Sigmoid colon (tissue), 4 donors: ENCODE results near the gene AGXT.

Experiments
- EP300 ChIP-seq, 4 donors: sonication (generic); formaldehyde crosslinking; IDR thresholded peaks; one replicate each; pipeline ENCODE4 v1.6.1; 2017; ENCODE audit warnings: antibody characterized with exemption in 4 of 4
- POLR2AphosphoS5 ChIP-seq, 4 donors: sonication (generic); formaldehyde crosslinking; IDR thresholded peaks; one replicate each; pipeline ENCODE4 v1.6.1; 2017; ENCODE audit warnings: antibody characterized with exemption in 4 of 4
- TF ChIP-seq, protein P1 (sequence below), 4 experiments: fragments of 450-650 bp in 3 of 4; fragments of 200-600 bp in 1 of 4; IDR thresholded peaks; one replicate each; pipeline ENCODE4 v1.5.1; 2016 to 2019; ENCODE audit warnings: antibody characterized with exemption in 4 of 4, mild to moderate bottlenecking in 3 of 4, moderate library complexity in 2 of 4

DNA sequence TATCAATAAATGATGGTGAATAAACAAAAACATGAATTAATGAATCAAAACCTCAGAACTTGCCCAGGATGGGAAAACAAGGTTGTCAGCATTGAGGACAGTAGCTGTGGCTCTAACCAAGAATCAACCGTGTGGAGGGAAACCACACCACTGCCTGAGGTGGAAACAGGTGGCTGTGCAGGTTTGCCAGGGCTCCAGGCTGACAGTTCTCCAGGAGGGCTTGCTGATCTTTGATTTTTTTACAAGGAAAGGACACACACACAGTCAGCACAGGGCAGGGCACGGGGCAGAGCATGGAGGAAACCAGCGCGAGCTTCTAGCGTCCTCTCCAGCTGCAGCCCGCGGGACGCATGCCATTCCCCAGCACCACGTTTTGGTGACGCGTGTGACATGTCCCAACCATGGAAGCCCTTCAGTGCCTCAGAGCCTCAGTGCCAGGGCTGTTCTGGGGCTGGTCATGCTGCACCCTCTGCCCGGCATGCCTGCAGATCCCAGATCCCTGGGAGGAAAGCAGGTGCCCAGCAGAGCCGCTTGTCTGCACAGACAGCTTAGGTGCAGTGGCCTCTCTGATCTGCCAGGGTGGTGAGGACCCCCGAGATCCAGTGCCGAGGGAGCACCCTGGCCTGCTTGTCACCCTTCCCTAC is 15.8 kb upstream of the AGXT start:
- no peak for TF ChIP-seq EP300 (IDR thresholded peaks at IDR 0.05)
- no peak for TF ChIP-seq POLR2AphosphoS5 (IDR thresholded peaks at IDR 0.05)
- TF ChIP-seq, protein P1, sequence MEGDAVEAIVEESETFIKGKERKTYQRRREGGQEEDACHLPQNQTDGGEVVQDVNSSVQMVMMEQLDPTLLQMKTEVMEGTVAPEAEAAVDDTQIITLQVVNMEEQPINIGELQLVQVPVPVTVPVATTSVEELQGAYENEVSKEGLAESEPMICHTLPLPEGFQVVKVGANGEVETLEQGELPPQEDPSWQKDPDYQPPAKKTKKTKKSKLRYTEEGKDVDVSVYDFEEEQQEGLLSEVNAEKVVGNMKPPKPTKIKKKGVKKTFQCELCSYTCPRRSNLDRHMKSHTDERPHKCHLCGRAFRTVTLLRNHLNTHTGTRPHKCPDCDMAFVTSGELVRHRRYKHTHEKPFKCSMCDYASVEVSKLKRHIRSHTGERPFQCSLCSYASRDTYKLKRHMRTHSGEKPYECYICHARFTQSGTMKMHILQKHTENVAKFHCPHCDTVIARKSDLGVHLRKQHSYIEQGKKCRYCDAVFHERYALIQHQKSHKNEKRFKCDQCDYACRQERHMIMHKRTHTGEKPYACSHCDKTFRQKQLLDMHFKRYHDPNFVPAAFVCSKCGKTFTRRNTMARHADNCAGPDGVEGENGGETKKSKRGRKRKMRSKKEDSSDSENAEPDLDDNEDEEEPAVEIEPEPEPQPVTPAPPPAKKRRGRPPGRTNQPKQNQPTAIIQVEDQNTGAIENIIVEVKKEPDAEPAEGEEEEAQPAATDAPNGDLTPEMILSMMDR (IDR thresholded peaks at IDR 0.05): no peak
